ENCODE measurements around the gene FMNL2. TPM values are rescaled to one million over a fixed set of nuclear protein-coding genes. Genes with fewer than 3 reads are reported as not detected.

Gene FMNL2
- total RNA-seq, 1 experiment from 2014 or later, result 33.6 TPM

DNA sequence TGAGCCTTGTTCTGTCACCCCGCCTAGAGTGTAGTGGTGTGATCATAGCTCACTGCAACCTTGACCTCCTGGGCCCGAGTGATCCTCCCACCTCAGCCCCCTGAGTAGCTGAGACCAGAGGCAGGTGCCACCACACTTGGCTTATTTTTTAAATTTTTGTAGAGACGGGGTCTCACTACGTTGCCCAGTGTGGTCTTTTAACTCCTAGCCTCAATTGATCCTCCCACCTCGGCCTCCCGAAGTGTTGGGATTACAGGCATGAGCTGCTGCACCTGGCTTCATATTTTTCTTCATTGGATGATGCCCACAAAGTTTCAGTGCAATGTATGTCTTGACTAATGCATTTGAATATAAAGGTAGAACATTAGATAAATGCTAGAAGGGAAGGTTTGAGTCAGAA, 120.8 kb downstream of the FMNL2 start:
- Mint-ChIP-seq H3K4me1 (peaks cover 53 to 57% of the 10 kb centered on the region in 2 experiments), H3K27ac (0 out of 7 replicates have a peak overlapping the region, but pooled peaks of 1 of the 3 experiments have one; percentile 30), H3K9me3 (no peaks in the 10 kb centered on the region), H3K36me3 (ENCODE audit: insufficient read depth in 1 of 3, low read depth in 3 of 3) (peaks cover 0 to 13% (median 5%) of the 10 kb centered on the region in 3 experiments; a peak in 5 of 7 replicates), H3K4me3 (no peak overlapping the region), H3K27me3 (ENCODE audit: low read depth) (no peaks in the 10 kb centered on the region)
- H3K23me2 ChIP-seq (ENCODE audit: insufficient read length, low read depth, low read length, poor library complexity, severe bottlenecking), result no peaks in the 10 kb centered on the region
- peaks cover 13% of the 10 kb centered on the region; the same call in 1 of the 2 replicates for H3K4me1 ChIP-seq (ENCODE audit: insufficient read depth, low read length)
- H3K9ac ChIP-seq (ENCODE audit: extremely low read depth, insufficient read length, low read length), result no peak overlapping the region
- no peak overlapping the region for H3T11ph ChIP-seq (ENCODE audit: low read length)
- H3K79me1 ChIP-seq (ENCODE audit: insufficient read depth, low read depth, low read length, poor library complexity, severe bottlenecking), result peaks cover 3% of the 10 kb centered on the region
- no peak overlapping the region for H2BK5ac ChIP-seq (ENCODE audit: insufficient read length, low read length)
- H3K56ac ChIP-seq (ENCODE audit: insufficient read length, low read depth, low read length), result no peak overlapping the region
- H3K79me2 ChIP-seq (ENCODE audit: insufficient read depth, low read length), result peaks cover 5% of the 10 kb centered on the region; the same call in 1 of the 2 replicates
- no peaks in the 10 kb centered on the region for H4K20me1 ChIP-seq (ENCODE audit: control insufficient read depth, insufficient read depth, insufficient read length)
- H3K4ac ChIP-seq (ENCODE audit: low read depth, low read length), result no peak overlapping the region; the same call in 1 of the 2 replicates
- H2BK15ac ChIP-seq (ENCODE audit: low read depth, low read length), result no peak overlapping the region
- no peak overlapping the region for H2AFZ ChIP-seq (ENCODE audit: low read length)
- H2AK5ac ChIP-seq (ENCODE audit: insufficient read length, low read length), result no peak overlapping the region
- no peak for DNase-seq
- no peaks in the 10 kb centered on the region for H3K27me3 ChIP-seq (ENCODE audit: insufficient read depth, low read length)
- TF ChIP-seq, protein P1, sequence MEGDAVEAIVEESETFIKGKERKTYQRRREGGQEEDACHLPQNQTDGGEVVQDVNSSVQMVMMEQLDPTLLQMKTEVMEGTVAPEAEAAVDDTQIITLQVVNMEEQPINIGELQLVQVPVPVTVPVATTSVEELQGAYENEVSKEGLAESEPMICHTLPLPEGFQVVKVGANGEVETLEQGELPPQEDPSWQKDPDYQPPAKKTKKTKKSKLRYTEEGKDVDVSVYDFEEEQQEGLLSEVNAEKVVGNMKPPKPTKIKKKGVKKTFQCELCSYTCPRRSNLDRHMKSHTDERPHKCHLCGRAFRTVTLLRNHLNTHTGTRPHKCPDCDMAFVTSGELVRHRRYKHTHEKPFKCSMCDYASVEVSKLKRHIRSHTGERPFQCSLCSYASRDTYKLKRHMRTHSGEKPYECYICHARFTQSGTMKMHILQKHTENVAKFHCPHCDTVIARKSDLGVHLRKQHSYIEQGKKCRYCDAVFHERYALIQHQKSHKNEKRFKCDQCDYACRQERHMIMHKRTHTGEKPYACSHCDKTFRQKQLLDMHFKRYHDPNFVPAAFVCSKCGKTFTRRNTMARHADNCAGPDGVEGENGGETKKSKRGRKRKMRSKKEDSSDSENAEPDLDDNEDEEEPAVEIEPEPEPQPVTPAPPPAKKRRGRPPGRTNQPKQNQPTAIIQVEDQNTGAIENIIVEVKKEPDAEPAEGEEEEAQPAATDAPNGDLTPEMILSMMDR (conservative IDR thresholded peaks at IDR 0.05), result no peak
- no peak overlapping the region for H4K91ac ChIP-seq (ENCODE audit: insufficient read length, low read depth, low read length)
- H2BK120ac ChIP-seq (ENCODE audit: low read depth, low read length, poor library complexity, severe bottlenecking), result no peak overlapping the region
- H4K8ac ChIP-seq (replicated peaks; ENCODE audit: insufficient read length, low read depth, low read length), result no peak overlapping the region
- H3K14ac ChIP-seq (ENCODE audit: insufficient read depth, low read length), result no peak overlapping the region
- no peak overlapping the region for H2BK20ac ChIP-seq (ENCODE audit: low read depth, low read length, poor library complexity, severe bottlenecking)
- no CpG with 5 or more reads among the region's 6 CpGs for WGBS (ENCODE audit: extremely low coverage, insufficient read length, low lambda C conversion rate)
- H4K5ac ChIP-seq (ENCODE audit: insufficient read length, low read depth, low read length), result no peak overlapping the region
- no peak overlapping the region for H3K4me2 ChIP-seq (ENCODE audit: insufficient read depth, insufficient read length, low read length)
- H3K18ac ChIP-seq (ENCODE audit: insufficient read length, low read depth, low read length), result no peak overlapping the region
- H3K27ac ChIP-seq (ENCODE audit: insufficient read length, low read depth, low read length), result no peak overlapping the region
- no peak overlapping the region for H2BK12ac ChIP-seq (ENCODE audit: insufficient read length, low read depth, low read length)
- no peaks in the 10 kb centered on the region for H3K9me3 ChIP-seq (ENCODE audit: control insufficient read depth, low read depth, low read length)
- no peak overlapping the region for H3K23ac ChIP-seq (ENCODE audit: insufficient read length, low read depth, low read length)

All from H9 (cell line).